Endometrial microvascular endothelial cells (primary cell): Measurements from ENCODE around the gene PPIB. TPM values are rescaled to one million over a fixed set of nuclear protein-coding genes. Genes with fewer than 3 reads are reported as not detected.
"Not testable (repeated sequence)": the region's sequence is repeated elsewhere in the genome, so short reads cannot be mapped to it uniquely, and the experiment has no call there.

Source experiments
- in situ Hi-C: cut with HindIII; loops from 2 replicates; pipeline ENCODE4 v1.10.0; 2017; ENCODE audit warnings: low sequenced_read_pairs, low pct_unique_long_range_greater_than_20kb; ENCODE audit errors: inconsistent ontology term
- total RNA-seq: library from RNA; depleted of rRNA; stranded (reverse); fragments of >200 nt; gene quantifications from one replicate; pipeline ENCODE4 v1.2.3, GENCODE V29; 2015; ENCODE audit errors: inconsistent ontology term

PPIB gene
- total RNA-seq, 1 donor from 2014 or later, result 715 TPM

DNA sequence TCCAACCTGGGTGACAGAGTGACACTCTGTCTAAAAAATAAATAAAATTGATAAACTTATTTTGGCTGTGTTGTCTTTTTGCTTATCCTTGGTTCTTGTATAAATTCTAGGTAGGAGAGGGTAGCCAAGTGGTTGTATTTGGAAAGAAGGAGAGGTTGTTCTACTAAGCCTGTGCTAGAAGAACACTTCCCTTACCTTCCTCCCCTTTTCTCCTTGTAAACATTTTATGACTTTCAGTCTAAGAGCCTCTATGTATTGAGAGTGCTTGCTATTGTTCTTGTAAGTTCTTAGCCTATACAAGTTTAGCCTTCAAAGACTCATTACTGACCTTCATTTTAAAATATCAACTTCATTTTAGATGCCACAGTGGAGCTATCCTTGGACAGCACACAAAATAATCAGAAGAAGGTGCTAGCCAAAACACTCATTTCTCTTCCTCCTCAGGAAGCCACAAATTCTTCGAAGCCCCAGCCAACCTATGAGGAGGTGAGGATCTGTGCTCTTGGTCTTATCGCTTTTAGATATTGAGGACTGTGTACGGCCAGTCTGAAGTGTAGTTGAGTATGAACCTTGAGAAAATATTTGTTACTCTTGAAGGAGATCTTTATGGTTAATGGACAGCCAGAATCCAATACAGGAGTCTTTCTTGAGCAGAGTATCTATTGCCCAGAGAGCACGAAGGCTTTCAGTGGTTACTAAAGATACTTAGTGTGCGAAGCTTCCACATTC, 44.9 kb downstream of the PPIB start:
- in situ Hi-C loops, result no loop called here

DNA sequence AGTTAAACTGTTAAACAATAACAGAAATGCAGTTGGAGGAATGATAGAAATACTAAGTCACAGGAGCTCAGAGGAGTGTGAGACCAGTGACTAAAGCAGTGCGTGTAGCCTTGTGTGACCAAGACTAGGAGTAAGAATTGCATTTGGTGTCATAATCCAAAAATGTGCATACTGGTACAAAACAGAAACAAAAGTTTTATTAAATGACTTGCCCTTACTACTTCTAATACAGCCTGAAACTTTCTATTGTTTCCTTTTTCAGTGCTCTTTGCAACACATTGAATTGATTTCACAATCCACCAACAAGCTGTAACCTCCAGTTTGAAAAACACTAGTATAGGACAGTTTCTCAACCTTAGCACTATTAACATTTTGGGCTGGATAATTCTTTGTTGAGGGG, 49.9 kb downstream of the PPIB start:
- in situ Hi-C loops, result no loop called here

DNA sequence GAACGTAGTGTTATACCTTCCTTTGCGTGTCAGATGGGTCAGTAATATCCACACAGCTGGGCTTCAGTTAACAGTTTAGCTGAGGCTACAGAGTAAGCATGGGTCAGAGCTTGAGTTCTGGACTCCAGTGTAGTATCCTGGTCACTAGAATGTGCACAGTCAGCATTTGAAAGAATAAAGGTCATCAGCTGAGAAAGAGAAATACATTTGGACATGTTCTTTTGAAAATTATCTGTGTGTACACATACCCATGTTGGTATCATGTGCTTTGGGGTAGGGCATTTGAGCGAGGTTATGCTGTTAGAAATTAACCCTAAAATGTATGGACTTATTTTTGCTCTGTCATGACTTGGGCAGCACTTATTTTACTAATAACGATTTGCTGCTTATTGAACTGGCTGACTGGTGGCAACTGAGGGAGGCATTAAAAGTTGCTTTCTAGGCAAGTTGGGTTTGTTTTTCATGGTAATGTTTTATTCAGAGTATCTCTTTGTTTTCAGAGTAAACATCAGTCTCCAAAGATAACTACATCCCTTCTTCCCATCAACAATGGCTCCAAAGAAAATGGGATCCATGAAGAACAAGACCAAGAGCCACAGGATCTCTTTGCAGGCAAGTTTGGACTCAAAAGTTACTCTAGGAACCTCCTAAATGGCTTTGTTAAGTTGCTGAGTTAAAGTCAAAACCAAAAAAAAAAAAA, 50.6 kb downstream of the PPIB start:
- in situ Hi-C loops, result no loop called here

DNA sequence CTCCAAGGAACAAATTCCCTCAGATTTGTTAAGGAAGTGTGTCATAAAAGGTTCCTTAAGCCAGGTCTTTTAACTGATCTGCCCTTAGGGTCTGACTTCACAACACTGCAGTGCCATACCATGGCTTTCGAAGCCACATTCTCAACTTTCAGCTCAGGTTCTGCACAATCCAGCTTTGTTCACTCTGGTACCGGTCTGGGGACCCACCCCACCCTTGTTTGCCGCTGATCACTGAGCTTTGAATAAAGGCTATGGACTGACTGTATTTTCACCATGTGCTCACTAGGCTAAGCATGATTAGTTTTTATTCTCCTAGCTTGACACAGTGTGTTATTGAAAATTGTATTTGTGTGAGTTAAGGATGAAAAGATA, 51.2 kb downstream of the PPIB start:
- in situ Hi-C loops, result no loop called here

DNA sequence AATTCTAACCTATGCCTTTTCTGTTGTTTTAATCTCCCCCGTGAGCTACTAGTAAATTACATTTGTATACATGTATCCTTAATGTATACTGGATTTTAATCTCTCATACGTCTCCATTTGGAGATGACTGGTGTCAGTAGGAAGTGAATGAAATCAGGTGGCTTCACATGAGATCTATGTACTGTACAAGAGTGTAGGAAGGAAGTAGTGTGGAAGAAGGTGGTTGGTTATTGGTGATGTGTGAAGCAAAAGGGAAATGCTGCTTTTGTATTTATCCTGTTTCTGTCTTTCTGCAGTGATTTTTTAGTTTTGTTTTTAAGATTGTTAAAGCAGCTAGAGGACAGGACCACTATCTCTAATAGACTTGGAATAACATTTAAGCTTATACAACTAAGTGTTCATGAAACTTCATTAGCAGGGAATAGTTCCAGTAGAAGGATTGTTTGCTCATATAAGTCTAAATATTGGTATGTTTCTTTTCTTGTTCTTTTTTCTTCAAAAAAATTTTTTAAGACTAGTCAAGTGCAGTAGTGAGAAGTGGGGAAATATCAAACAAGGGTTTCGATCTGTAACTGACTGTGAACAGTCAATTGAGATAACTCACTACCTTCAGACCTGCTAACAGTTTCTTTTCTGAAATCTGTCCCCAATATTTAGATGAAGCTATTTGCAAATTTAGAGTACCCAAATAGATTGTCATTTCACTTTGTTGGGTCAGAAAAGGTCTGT, 51.7 kb downstream of the PPIB start:
- in situ Hi-C loops, result no loop called here

DNA sequence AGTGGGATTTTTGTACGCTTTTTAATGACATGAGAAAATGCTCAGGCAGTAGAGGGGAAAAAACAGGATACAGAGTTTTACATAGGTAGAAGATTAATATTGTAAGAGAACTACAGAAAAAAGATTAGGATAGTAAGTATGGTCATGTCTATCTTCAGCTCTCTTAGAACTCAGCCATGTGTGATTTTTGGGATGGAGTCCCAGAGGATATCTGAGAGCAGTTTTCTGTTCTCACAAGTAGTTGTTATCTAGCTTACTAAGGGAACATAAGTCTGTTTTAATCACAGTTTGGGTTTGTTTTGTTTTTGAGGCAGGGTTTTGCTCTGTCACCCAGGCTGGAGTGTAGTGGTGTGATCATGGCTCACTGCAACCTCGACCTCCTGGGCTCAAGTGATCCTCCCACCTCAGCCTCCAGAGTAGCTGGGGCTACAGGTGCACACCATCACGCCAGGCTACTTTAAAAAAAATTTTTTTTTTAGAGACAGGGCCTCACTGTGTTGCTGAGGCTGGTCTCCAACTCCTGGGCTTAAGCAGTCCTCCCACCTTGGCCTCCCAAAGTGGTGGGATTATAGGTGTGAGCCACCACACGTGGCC, 52.6 kb downstream of the PPIB start:
- in situ Hi-C loops, result not testable (repeated sequence)

DNA sequence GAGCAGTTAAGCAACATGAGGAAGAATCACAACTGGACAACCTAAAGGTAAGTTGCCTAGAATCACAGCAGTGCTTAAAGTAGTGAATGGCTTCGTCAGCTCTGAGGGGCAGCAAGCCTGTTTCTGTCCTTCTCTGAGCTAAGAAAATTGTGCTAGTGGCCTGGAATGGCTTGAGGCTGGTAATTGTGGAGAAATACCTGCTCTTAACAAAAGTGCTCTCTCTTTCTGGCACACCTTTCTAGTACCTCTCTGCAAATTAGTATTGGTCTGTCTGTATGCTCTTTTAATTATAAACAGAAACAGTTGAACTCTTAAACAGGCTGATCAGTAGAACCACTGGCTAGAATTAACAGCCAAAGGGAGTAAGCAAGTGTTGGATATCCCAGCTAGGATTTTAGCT, 55.5 kb downstream of the PPIB start:
- in situ Hi-C loops, result no loop called here

Other genes starting within 250 kb of the PPIB start
- 0.84 TPM for gene DAPK2, start 116.5 kb downstream of the PPIB start, total RNA-seq
- 72.7 TPM for gene CIAO2A, start 69.2 kb downstream of the PPIB start, total RNA-seq
- gene SNX1, start 67.0 kb downstream of the PPIB start, total RNA-seq, result 25.9 TPM
- not detected for gene SNX22, start 11.3 kb downstream of the PPIB start, total RNA-seq
- gene CSNK1G1, start 193.2 kb upstream of the PPIB start, total RNA-seq, result 31.8 TPM
- gene PCLAF, start 218.4 kb upstream of the PPIB start, total RNA-seq, result 58.3 TPM
- 7.0 TPM for gene TRIP4, start 224.8 kb upstream of the PPIB start, total RNA-seq